HepG2 (cell line): ENCODE measurements around the gene ATG16L2. TPM values are rescaled to one million over a fixed set of nuclear protein-coding genes. Genes with fewer than 3 reads are reported as not detected.
A peak's percentile ranks its signal among the peaks of the same experiment; 100 is the strongest.

Source experiments
- AKAP8 ChIP-seq: sonication (generic); formaldehyde crosslinking; IDR thresholded peaks from 2 replicates; pipeline ENCODE4 v1.5.1; 2020; ENCODE audit warnings: mild to moderate bottlenecking, missing genetic modification reagents
- EP300 ChIP-seq, 3 experiments: sonication (generic) in 1 of 3; formaldehyde crosslinking in 1 of 3; IDR thresholded peaks; 2 replicates each; pipeline versions ENCODE4 v1.5.1 to v1.6.1; 2011 to 2020; ENCODE audit warnings: low read depth in 2 of 3, low read length in 2 of 3, borderline replicate concordance in 1 of 3, improper control_type of control experiment in 1 of 3, mild to moderate bottlenecking in 1 of 3, missing genetic modification reagents in 1 of 3, moderate library complexity in 1 of 3
- FOXJ3 ChIP-seq: sonication (generic); formaldehyde crosslinking; IDR thresholded peaks from 2 replicates; pipeline ENCODE4 v1.4.0; 2020; ENCODE audit warnings: missing genetic modification reagents, mild to moderate bottlenecking, borderline replicate concordance
- HNF4A ChIP-seq: sonication (generic); formaldehyde crosslinking; IDR thresholded peaks from 2 replicates; pipeline ENCODE4 v1.4.0; 2020; ENCODE audit warnings: missing genetic modification reagents
- HOXA3 ChIP-seq: sonication (generic); formaldehyde crosslinking; IDR thresholded peaks from 2 replicates; pipeline ENCODE4 v1.5.0; 2020; ENCODE audit warnings: missing genetic modification reagents
- ISX ChIP-seq: sonication (generic); formaldehyde crosslinking; conservative IDR thresholded peaks from 2 replicates; pipeline ENCODE4 v1.5.0; 2020; ENCODE audit warnings: missing genetic modification reagents
- KDM1A ChIP-seq: IDR thresholded peaks from 2 replicates; pipeline ENCODE4 v1.6.1; 2016; ENCODE audit warnings: missing compliant biosample characterization
- KLF12 ChIP-seq: sonication (generic); formaldehyde crosslinking; IDR thresholded peaks from 2 replicates; pipeline ENCODE4 v1.4.0; 2020; ENCODE audit warnings: missing genetic modification reagents, borderline replicate concordance
- NR2C2 ChIP-seq: sonication (generic); formaldehyde crosslinking; IDR thresholded peaks from 2 replicates; pipeline ENCODE4 v1.4.0; 2020; ENCODE audit warnings: missing genetic modification reagents, mild to moderate bottlenecking, moderate library complexity, borderline replicate concordance
- PITX1 ChIP-seq: sonication (generic); formaldehyde crosslinking; IDR thresholded peaks from 2 replicates; pipeline ENCODE4 v1.5.1; 2020; ENCODE audit warnings: mild to moderate bottlenecking, missing genetic modification reagents
- ZFP90 ChIP-seq: sonication (generic); formaldehyde crosslinking; IDR thresholded peaks from 2 replicates; pipeline ENCODE4 v1.8.0; 2022; ENCODE audit warnings: missing genetic modification reagents, mild to moderate bottlenecking, inconsistent platforms, borderline replicate concordance
- ZIK1 ChIP-seq: sonication (generic); formaldehyde crosslinking; IDR thresholded peaks from 2 replicates; pipeline ENCODE4 v1.5.0; 2020; ENCODE audit warnings: mild to moderate bottlenecking, low read depth, missing genetic modification reagents, borderline replicate concordance
- ZNF232 ChIP-seq: sonication (generic); formaldehyde crosslinking; IDR thresholded peaks from 2 replicates; pipeline ENCODE4 v1.4.0; 2020; ENCODE audit warnings: missing genetic modification reagents, borderline replicate concordance
- ZNF30 ChIP-seq: sonication (generic); formaldehyde crosslinking; IDR thresholded peaks from 2 replicates; pipeline ENCODE4 v1.5.0; 2020; ENCODE audit warnings: mild to moderate bottlenecking, missing genetic modification reagents
- ZNF33B ChIP-seq: sonication (generic); formaldehyde crosslinking; IDR thresholded peaks from 2 replicates; pipeline ENCODE4 v1.5.1; 2020; ENCODE audit warnings: mild to moderate bottlenecking, missing genetic modification reagents
- ZNF614 ChIP-seq: IDR thresholded peaks from 2 replicates; pipeline ENCODE4 v1.6.1; 2018; ENCODE audit warnings: missing biosample characterization, missing genetic modification reagents, inconsistent platforms, borderline replicate concordance
- ZNF781 ChIP-seq: sonication (generic); formaldehyde crosslinking; IDR thresholded peaks from 2 replicates; pipeline ENCODE4 v1.5.1; 2020; ENCODE audit warnings: borderline replicate concordance, mild to moderate bottlenecking, missing genetic modification reagents; ENCODE audit errors: not compliant biosample characterization
- ZNF792 ChIP-seq: IDR thresholded peaks from 2 replicates; pipeline ENCODE4 v1.6.1; 2016
- polyA plus RNA-seq, 8 experiments: library from polyadenylated mRNA; depleted of rRNA in 3 of 8; stranded (reverse) in 7 of 8; unstranded in 1 of 8; fragments of >200 nt; fragmentation: Illumina TruSeq in 4 of 8; extraction: Trizol in 4 of 8; gene quantifications; 2 replicates each; pipeline versions ENCODE4 v1.2.1 to v1.2.3, GENCODE V29; 2011 to 2016; ENCODE audit warnings: low read depth in 4 of 8, missing spikeins in 1 of 8, mixed read lengths in 1 of 8; ENCODE audit not compliant: insufficient read depth in 1 of 8
- total RNA-seq, 5 experiments: library from RNA; depleted of rRNA; stranded (reverse); fragments of >200 nt; fragmentation: Illumina TruSeq; extraction: Trizol; gene quantifications; 2 replicates each; pipeline ENCODE4 v1.2.3, GENCODE V29; 2016; ENCODE audit warnings: low read depth in 1 of 5
- TF ChIP-seq, protein P1 (sequence below): sonication (generic); formaldehyde crosslinking; IDR thresholded peaks from 2 replicates; pipeline ENCODE4 v1.8.0; 2022; ENCODE audit warnings: mild to moderate bottlenecking, missing genetic modification reagents; ENCODE audit not compliant: insufficient replicate concordance
- TF ChIP-seq, protein P2 (sequence below): sonication (generic); formaldehyde crosslinking; IDR thresholded peaks from 2 replicates; pipeline ENCODE4 v1.8.1; 2023; ENCODE audit warnings: mild to moderate bottlenecking, moderate library complexity, missing genetic modification reagents
- TF ChIP-seq, protein P3 (sequence below): sonication (generic); formaldehyde crosslinking; IDR thresholded peaks from 2 replicates; pipeline ENCODE4 v1.4.0; 2020; ENCODE audit warnings: missing genetic modification reagents
- TF ChIP-seq, protein P4 (sequence below): sonication (generic); formaldehyde crosslinking; IDR thresholded peaks from 2 replicates; pipeline ENCODE4 v1.4.0; 2020; ENCODE audit warnings: mild to moderate bottlenecking, missing genetic modification reagents
- TF ChIP-seq, protein P5 (sequence below): conservative IDR thresholded peaks from 2 replicates; pipeline ENCODE4 v1.6.1; 2018; ENCODE audit warnings: missing genetic modification reagents

The ATG16L2 gene
- total and polyA plus RNA-seq, 2 of the 13 experiments (the other 11 are each of a cell fraction or from before 2014, with no cell fraction given) = 6.2 to 14.8 TPM

DNA sequence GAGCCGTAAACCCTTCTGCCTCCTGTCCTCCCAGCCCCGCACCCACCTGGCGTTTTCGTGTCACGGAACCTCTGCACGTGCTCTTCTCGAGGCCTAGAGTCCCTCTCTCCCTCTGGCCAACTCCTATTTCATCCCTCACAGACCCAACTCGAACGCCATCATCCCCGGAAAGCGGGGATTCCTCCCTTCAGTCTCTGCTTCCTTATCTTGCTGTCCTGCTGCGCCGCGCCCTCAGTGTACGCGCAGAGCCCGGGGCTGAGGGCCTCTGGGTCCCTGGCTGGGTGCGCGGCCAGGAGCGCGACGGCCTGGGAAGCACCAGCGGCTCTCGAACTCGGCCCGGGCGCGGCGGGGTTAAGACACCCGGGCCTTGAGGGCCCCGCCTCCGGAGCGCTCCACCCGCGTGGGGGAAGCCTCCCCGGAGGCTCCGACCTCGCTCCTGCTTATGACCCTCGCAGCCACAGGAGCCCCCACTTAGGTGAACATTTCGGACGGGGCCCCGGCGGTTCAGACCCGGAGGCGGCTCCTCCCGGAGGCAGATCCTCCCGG lies 398 bp upstream of the ATG16L2 start (continued):
- TF ChIP-seq, protein P1, sequence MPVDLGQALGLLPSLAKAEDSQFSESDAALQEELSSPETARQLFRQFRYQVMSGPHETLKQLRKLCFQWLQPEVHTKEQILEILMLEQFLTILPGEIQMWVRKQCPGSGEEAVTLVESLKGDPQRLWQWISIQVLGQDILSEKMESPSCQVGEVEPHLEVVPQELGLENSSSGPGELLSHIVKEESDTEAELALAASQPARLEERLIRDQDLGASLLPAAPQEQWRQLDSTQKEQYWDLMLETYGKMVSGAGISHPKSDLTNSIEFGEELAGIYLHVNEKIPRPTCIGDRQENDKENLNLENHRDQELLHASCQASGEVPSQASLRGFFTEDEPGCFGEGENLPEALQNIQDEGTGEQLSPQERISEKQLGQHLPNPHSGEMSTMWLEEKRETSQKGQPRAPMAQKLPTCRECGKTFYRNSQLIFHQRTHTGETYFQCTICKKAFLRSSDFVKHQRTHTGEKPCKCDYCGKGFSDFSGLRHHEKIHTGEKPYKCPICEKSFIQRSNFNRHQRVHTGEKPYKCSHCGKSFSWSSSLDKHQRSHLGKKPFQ (CRISPR knock-in tag) = peak; percentile 69
- TF ChIP-seq ZFP90 = 0 out of 2 replicates have a peak, but pooled peaks have one; percentile 22
- TF ChIP-seq EP300 (IDR thresholded peaks at IDR 0.05; ENCODE audit: low read depth in 2 of 2, low read length in 2 of 2) = no peak
- peak; percentile 39; the same call in 1 of the 2 replicates for TF ChIP-seq EP300 (CRISPR knock-in tag; IDR thresholded peaks at IDR 0.05; ENCODE audit: borderline replicate concordance)
- 0 out of 2 replicates have a peak, but pooled peaks have one; percentile 9 for TF ChIP-seq KLF12 (CRISPR knock-in tag)
- TF ChIP-seq, protein P2, sequence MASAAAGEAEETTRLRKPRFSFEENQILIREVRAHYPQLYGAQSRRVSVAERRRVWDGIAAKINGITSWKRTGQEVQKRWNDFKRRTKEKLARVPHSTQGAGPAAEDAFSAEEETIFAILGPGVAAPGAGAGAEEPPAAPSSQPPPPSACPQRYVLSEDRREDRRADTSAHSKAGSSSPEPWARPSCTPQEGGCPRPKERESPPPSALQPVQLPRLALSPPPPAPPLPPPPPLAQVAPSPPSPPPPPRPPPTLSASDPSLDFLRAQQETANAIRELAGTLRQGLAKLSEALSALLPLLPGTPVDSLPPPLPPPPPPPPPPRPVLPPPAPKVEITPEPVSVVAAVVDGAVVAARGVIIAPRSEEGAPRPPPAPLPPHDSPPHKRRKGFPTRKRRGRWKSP (CRISPR knock-in tag) = peak; percentile 59; the same call in 1 of the 2 replicates
- TF ChIP-seq ZIK1 (CRISPR knock-in tag) = no peak; the same call in 1 of the 2 replicates
- TF ChIP-seq, protein P3, sequence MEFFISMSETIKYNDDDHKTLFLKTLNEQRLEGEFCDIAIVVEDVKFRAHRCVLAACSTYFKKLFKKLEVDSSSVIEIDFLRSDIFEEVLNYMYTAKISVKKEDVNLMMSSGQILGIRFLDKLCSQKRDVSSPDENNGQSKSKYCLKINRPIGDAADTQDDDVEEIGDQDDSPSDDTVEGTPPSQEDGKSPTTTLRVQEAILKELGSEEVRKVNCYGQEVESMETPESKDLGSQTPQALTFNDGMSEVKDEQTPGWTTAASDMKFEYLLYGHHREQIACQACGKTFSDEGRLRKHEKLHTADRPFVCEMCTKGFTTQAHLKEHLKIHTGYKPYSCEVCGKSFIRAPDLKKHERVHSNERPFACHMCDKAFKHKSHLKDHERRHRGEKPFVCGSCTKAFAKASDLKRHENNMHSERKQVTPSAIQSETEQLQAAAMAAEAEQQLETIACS (CRISPR knock-in tag) = peak; percentile 53; the same call in 1 of the 2 replicates
- 0 out of 2 replicates have a peak, but pooled peaks have one; percentile 34 for TF ChIP-seq FOXJ3 (CRISPR knock-in tag)
- peak; percentile 75; the same call in 1 of the 2 replicates for TF ChIP-seq ZNF232 (CRISPR knock-in tag)
- TF ChIP-seq, protein P4, sequence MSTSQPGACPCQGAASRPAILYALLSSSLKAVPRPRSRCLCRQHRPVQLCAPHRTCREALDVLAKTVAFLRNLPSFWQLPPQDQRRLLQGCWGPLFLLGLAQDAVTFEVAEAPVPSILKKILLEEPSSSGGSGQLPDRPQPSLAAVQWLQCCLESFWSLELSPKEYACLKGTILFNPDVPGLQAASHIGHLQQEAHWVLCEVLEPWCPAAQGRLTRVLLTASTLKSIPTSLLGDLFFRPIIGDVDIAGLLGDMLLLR (CRISPR knock-in tag) = peak; percentile 44; the same call in 1 of the 2 replicates
- no peak for TF ChIP-seq ZNF614 (CRISPR knock-in tag)
- peak; percentile 36; the same call in 1 of the 2 replicates for TF ChIP-seq PITX1 (CRISPR knock-in tag)
- peak; percentile 74; the same call in 1 of the 2 replicates for TF ChIP-seq ZNF30 (CRISPR knock-in tag)
- peak; percentile 79; the same call in 1 of the 2 replicates for TF ChIP-seq ZNF33B
- TF ChIP-seq NR2C2 (CRISPR knock-in tag) = peak; percentile 40; the same call in 1 of the 2 replicates
- peak; percentile 26 for TF ChIP-seq HOXA3
- TF ChIP-seq ZNF781 (CRISPR knock-in tag) = peak; percentile 85
- peak; percentile 35; the same call in 1 of the 2 replicates for TF ChIP-seq ZNF792 (CRISPR knock-in tag)
- 0 out of 2 replicates have a peak, but pooled peaks have one; percentile 50 for TF ChIP-seq ISX (CRISPR knock-in tag)
- no peak for TF ChIP-seq AKAP8
- TF ChIP-seq KDM1A (CRISPR knock-in tag) = no peak
- TF ChIP-seq HNF4A (CRISPR knock-in tag) = no peak
- TF ChIP-seq, protein P5, sequence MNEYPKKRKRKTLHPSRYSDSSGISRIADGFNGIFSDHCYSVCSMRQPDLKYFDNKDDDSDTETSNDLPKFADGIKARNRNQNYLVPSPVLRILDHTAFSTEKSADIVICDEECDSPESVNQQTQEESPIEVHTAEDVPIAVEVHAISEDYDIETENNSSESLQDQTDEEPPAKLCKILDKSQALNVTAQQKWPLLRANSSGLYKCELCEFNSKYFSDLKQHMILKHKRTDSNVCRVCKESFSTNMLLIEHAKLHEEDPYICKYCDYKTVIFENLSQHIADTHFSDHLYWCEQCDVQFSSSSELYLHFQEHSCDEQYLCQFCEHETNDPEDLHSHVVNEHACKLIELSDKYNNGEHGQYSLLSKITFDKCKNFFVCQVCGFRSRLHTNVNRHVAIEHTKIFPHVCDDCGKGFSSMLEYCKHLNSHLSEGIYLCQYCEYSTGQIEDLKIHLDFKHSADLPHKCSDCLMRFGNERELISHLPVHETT = 0 out of 2 replicates have a peak, but pooled peaks have one; percentile 11
